OCI-LY1 (cell line): ENCODE results near the gene KCNH8.

Experiments used
- H2AFZ ChIP-seq: fragments of 200-600 bp; sonication (generic), shearing (Covaris generic); 2 replicates; pipeline ENCODE4 v1.6.0; 2014; ENCODE audit warnings: antibody characterized with exemption, mild to moderate bottlenecking, low read length
- H3F3A ChIP-seq: fragments of 200-600 bp; sonication (generic), shearing (Covaris generic); 2 replicates; pipeline ENCODE4 v1.6.0; 2014; ENCODE audit warnings: mild to moderate bottlenecking, antibody characterized with exemption, low read length, moderate library complexity; ENCODE audit not compliant: insufficient read depth
- H3K27ac ChIP-seq: fragments of 200-600 bp; sonication (generic); 2 replicates; pipeline ENCODE4 v1.5.1; 2014; ENCODE audit warnings: low read length, mixed run types, mild to moderate bottlenecking, low read depth; ENCODE audit not compliant: poor library complexity, severe bottlenecking
- H3K27me3 ChIP-seq: fragments of 200-600 bp; sonication (generic); 2 replicates; pipeline ENCODE4 v1.6.0; 2014; ENCODE audit warnings: antibody characterized with exemption, mild to moderate bottlenecking, low read length, moderate library complexity; ENCODE audit not compliant: insufficient read depth
- H3K36me3 ChIP-seq: fragments of 200-600 bp; sonication (generic); 2 replicates; pipeline ENCODE4 v1.6.1; 2014; ENCODE audit warnings: mild to moderate bottlenecking, antibody characterized with exemption, low read length, moderate library complexity, mixed read lengths; ENCODE audit not compliant: insufficient read depth
- H3K4me1 ChIP-seq: fragments of 200-600 bp; sonication (generic); 2 replicates; pipeline ENCODE4 v1.5.1; 2014; ENCODE audit warnings: mild to moderate bottlenecking, low read length, moderate library complexity; ENCODE audit not compliant: insufficient read depth, severe bottlenecking
- H3K4me2 ChIP-seq: fragments of 200-600 bp; sonication (generic), shearing (Covaris generic); 2 replicates; pipeline ENCODE4 v1.6.1; 2014; ENCODE audit warnings: low read length
- H3K4me3 ChIP-seq: fragments of 200-600 bp; sonication (generic); 2 replicates; pipeline ENCODE4 v1.5.1; 2014; ENCODE audit warnings: low read length, low read depth, mild to moderate bottlenecking, mixed read lengths; ENCODE audit not compliant: poor library complexity, severe bottlenecking
- H3K79me2 ChIP-seq: fragments of 200-600 bp; shearing (Covaris generic); 2 replicates; pipeline ENCODE4 v1.6.1; 2016; ENCODE audit warnings: mixed run types, low read length, mixed read lengths; ENCODE audit not compliant: insufficient read depth
- H3K9ac ChIP-seq: fragments of 200-600 bp; sonication (generic), shearing (Covaris generic); 2 replicates; pipeline ENCODE4 v1.6.1; 2014; ENCODE audit warnings: mild to moderate bottlenecking, low read length, mixed read lengths
- H3K9me2 ChIP-seq: fragments of 200-600 bp; sonication (generic), shearing (Covaris generic); 2 replicates; pipeline ENCODE4 v1.6.1; 2014; ENCODE audit warnings: low read depth, mild to moderate bottlenecking, low read length, mixed read lengths
- H3K9me3 ChIP-seq: fragments of 200-600 bp; shearing (Covaris generic); 2 replicates; pipeline ENCODE4 v1.6.1; 2014; ENCODE audit warnings: low read length, mixed read lengths
- H4K20me1 ChIP-seq: fragments of 200-600 bp; sonication (generic), shearing (Covaris generic); 2 replicates; pipeline ENCODE4 v1.6.0; 2016; ENCODE audit warnings: mild to moderate bottlenecking, low read length; ENCODE audit not compliant: insufficient read depth
- CTCF ChIP-seq: fragments of 200-600 bp; sonication (generic), shearing (Covaris generic); IDR thresholded peaks from 2 replicates; pipeline ENCODE4 v1.5.1; 2017; ENCODE audit warnings: mild to moderate bottlenecking, antibody characterized with exemption, low read length, moderate library complexity, mixed read lengths
- EZH2 ChIP-seq: fragments of 200-600 bp; sonication (generic), shearing (Covaris generic); IDR thresholded peaks from 2 replicates; pipeline ENCODE4 v1.8.0; 2017; ENCODE audit warnings: borderline replicate concordance, mixed run types, mild to moderate bottlenecking, antibody characterized with exemption, low read length, moderate library complexity, mixed read lengths

Gene KCNH8

GRCh38 chr3:19559724-19560442, 411.6 kb downstream of the KCNH8 start:
- no peaks in the 10 kb centered on the region for H3K36me3 ChIP-seq
- no peak overlapping the region for H3K27ac ChIP-seq
- no peaks in the 10 kb centered on the region for H3K27me3 ChIP-seq
- H3K4me2 ChIP-seq, result 0 out of 2 replicates have a peak overlapping the region, but pooled peaks have one; percentile 2
- no peaks in the 10 kb centered on the region for H4K20me1 ChIP-seq
- TF ChIP-seq EZH2, result no peak
- no peak for TF ChIP-seq CTCF
- H3F3A ChIP-seq, result no peaks in the 10 kb centered on the region
- no peak overlapping the region for H3K4me3 ChIP-seq
- peaks cover 12% of the 10 kb centered on the region for H3K4me1 ChIP-seq
- no peaks in the 10 kb centered on the region for H3K79me2 ChIP-seq
- H3K9me3 ChIP-seq, result no peaks in the 10 kb centered on the region
- H3K9ac ChIP-seq, result no peak overlapping the region
- H2AFZ ChIP-seq, result no peak overlapping the region
- no peaks in the 10 kb centered on the region for H3K9me2 ChIP-seq

GRCh38 chr3:19573644-19574043, 425.3 kb downstream of the KCNH8 start:
- Histone ChIP-seq H3K9me3 (no peaks in the 10 kb centered on the region), H3K27ac (no peak overlapping the region), H3K27me3 (no peaks in the 10 kb centered on the region), H2AFZ (no peak overlapping the region), H3K36me3 (no peaks in the 10 kb centered on the region), H3F3A (no peaks in the 10 kb centered on the region), H3K4me3 (no peak overlapping the region), H3K9me2 (no peaks in the 10 kb centered on the region), H4K20me1 (no peaks in the 10 kb centered on the region), H3K9ac (no peak overlapping the region), H3K79me2 (no peaks in the 10 kb centered on the region), H3K4me1 (no peaks in the 10 kb centered on the region), H3K4me2 (no peak overlapping the region)
- TF ChIP-seq CTCF (no peak), EZH2 (no peak)

- no peak overlapping the region for H3K9ac ChIP-seq
- no peak overlapping the region for H3K4me2 ChIP-seq
- H3K79me2 ChIP-seq, result no peaks in the 10 kb centered on the region
- H2AFZ ChIP-seq, result no peak overlapping the region
- H4K20me1 ChIP-seq, result no peaks in the 10 kb centered on the region
- no peaks in the 10 kb centered on the region for H3F3A ChIP-seq
- no peaks in the 10 kb centered on the region for H3K4me1 ChIP-seq
- no peaks in the 10 kb centered on the region for H3K36me3 ChIP-seq
- no peaks in the 10 kb centered on the region for H3K27me3 ChIP-seq
- H3K9me2 ChIP-seq, result no peaks in the 10 kb centered on the region
- no peak overlapping the region for H3K4me3 ChIP-seq
- TF ChIP-seq CTCF, result no peak
- no peak for TF ChIP-seq EZH2
- no peaks in the 10 kb centered on the region for H3K9me3 ChIP-seq
- H3K27ac ChIP-seq, result no peak overlapping the region
Observed at GRCh38 chr3:19574268-19574667, 426.0 kb downstream of the KCNH8 start.
